ENCODE data around the gene FN1. TPM values are rescaled to one million over a fixed set of nuclear protein-coding genes. Genes with fewer than 3 reads are reported as not detected.

Gene FN1
- total and polyA plus RNA-seq, 2 of the 8 experiments (the other 6 are each of a cell fraction or from before 2014, with no cell fraction given): 42.9 to 109 TPM

DNA sequence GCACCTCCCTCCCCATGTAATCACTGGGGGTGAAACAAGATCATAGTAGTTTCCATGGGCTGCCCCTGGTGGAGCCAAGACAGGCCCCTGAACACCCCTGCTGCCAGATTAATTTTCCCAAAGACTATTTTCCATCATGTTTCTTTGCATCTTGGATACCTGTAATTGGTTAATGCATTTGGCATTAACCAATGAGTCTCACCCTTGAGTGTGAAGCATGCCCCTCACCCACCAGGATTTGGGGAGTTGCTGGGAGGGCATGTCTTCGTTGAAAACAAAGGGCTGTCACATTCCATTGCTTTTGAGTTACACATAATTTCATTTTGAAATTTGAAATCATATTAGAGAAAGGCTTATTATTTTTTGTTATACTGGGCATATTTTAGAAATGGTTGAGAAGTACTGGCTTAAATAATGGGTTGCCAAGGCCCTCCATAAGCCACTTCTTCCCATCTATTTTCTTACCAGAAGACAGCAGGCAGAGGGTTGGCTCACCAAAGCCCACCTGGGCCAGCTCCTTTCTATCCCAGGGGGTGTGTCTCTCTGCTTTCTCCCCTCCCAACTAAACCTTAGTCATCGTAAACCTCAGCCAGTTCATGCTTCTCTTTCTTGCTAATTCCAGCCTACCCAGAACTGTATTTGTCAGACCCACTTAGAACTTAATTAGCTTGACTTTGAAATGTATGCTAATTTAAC, 72.3 kb downstream of the FN1 start:
- H3K36me3 ChIP-seq (ENCODE audit: control insufficient read depth in 2 of 4, insufficient read depth in 4 of 4, low read length in 3 of 4): peaks cover 0 to 65% (median 14%) of the 10 kb centered on the region in 4 experiments; a peak in 6 of 8 replicates
- H2AK5ac ChIP-seq (ENCODE audit: low read depth, low read length): no peak overlapping the region
- no peak overlapping the region for H3K14ac ChIP-seq (ENCODE audit: insufficient read length)
- no peak overlapping the region for H4K91ac ChIP-seq (replicated peaks; ENCODE audit: insufficient read length, low read length)
- no peaks in the 10 kb centered on the region for H3K9me3 ChIP-seq (ENCODE audit: insufficient read depth in 2 of 2, low read depth in 1 of 2, low read length in 1 of 2)
- no peak overlapping the region for H2BK20ac ChIP-seq (ENCODE audit: low read length)
- H2BK12ac ChIP-seq (ENCODE audit: low read depth, low read length): no peak overlapping the region
- H3K9ac ChIP-seq (replicated peaks in 1 of 4; ENCODE audit: extremely low read depth in 1 of 4, low read depth in 3 of 4, low read length in 3 of 4): no peak overlapping the region
- no peak overlapping the region for H3K56ac ChIP-seq (replicated peaks; ENCODE audit: insufficient read length, low read depth, low read length)
- H3K4me1 ChIP-seq (replicated peaks in 1 of 4; ENCODE audit: control insufficient read depth in 3 of 4, insufficient read depth in 4 of 4, low read length in 3 of 4): no peaks in the 10 kb centered on the region
- H4K20me1 ChIP-seq (replicated peaks in 1 of 2; ENCODE audit: control insufficient read depth in 1 of 2, insufficient read depth in 2 of 2, low read length in 2 of 2): no peaks in the 10 kb centered on the region
- H3K79me1 ChIP-seq (ENCODE audit: low read depth, low read length): no peaks in the 10 kb centered on the region
- no peak overlapping the region for H4K5ac ChIP-seq (ENCODE audit: insufficient read length, low read depth, low read length)
- no peak overlapping the region for H3K4ac ChIP-seq (replicated peaks; ENCODE audit: insufficient read length, low read depth, low read length)
- FAIRE-seq (no peak), DNase-seq (ENCODE audit: low read depth in 1 of 2, low spot score in 2 of 2) (no peak)
- H3K27ac ChIP-seq (ENCODE audit: low read depth, low read length): no peak overlapping the region
- no peaks in the 10 kb centered on the region for H3K27me3 ChIP-seq (replicated peaks in 1 of 4; ENCODE audit: control insufficient read depth in 3 of 4, extremely low read depth in 1 of 4, insufficient read depth in 3 of 4, low read length in 3 of 4)
- 91% methylated on average over 2 of the region's 2 CpGs; no CpG with 5 or more reads in 1 of the 2 experiments for WGBS, 2 experiments (ENCODE audit: extremely low coverage in 1 of 2, insufficient coverage in 1 of 2, insufficient read length in 1 of 2, insufficient replicate concordance in 2 of 2, low coverage in 1 of 2, low lambda C conversion rate in 2 of 2, missing lambda C conversion rate in 1 of 2)
- no peak overlapping the region for H2BK120ac ChIP-seq (replicated peaks; ENCODE audit: low read depth, low read length)
- no peak overlapping the region for H4K8ac ChIP-seq (ENCODE audit: extremely low read depth, insufficient read depth, low read length)
- H2AFZ ChIP-seq (ENCODE audit: low read length): no peak overlapping the region
- no peaks in the 10 kb centered on the region for H3K23me2 ChIP-seq (ENCODE audit: low read depth, low read length)
- H3K18ac ChIP-seq (ENCODE audit: extremely low read depth, low read length): no peak overlapping the region
- no peaks in the 10 kb centered on the region for H3K79me2 ChIP-seq (ENCODE audit: control insufficient read depth in 1 of 2, insufficient read depth in 2 of 2, low read length in 2 of 2)
- H3K4me2 ChIP-seq (ENCODE audit: insufficient read depth in 1 of 2, low read depth in 2 of 2, low read length in 2 of 2): no peak overlapping the region
- H3K23ac ChIP-seq (ENCODE audit: insufficient read length): no peak overlapping the region
- no peak for TF ChIP-seq CHD1 (IDR thresholded peaks at IDR 0.05; ENCODE audit: low read depth, low read length)
- no peak for TF ChIP-seq HDAC6 (IDR thresholded peaks at IDR 0.05; ENCODE audit: low read depth, low read length)
- TF ChIP-seq ZNF274 (IDR thresholded peaks at IDR 0.05; ENCODE audit: borderline replicate concordance, extremely low read depth, low read length): no peak
- no peak overlapping the region for H3K4me3 ChIP-seq (ENCODE audit: extremely low read depth in 1 of 4, insufficient read depth in 2 of 4, low read depth in 3 of 4, low read length in 4 of 4)
- CTCF ChIA-PET (ENCODE audit: partially characterized antibody): interaction anchor here (0.6 kb wide), 1 partner anchor 568 kb away, joined by 3 read pairs; no protein-coding TSS in a partner anchor
- POLR2A ChIA-PET (ENCODE audit: partially characterized antibody): no interaction called here
- H2BK15ac ChIP-seq (ENCODE audit: low read length): no peak overlapping the region
- no peak overlapping the region for H2BK5ac ChIP-seq (ENCODE audit: low read depth, low read length)
